GM20000 (cell line): ENCODE data around the gene SP110.

Source experiments
- DNase-seq: peaks from one replicate; pipeline ENCODE4 v3.0.0; 2012; ENCODE audit warnings: low spot score
- CTCF ChIP-seq: IDR thresholded peaks from 2 replicates; pipeline ENCODE4 v1.5.1; 2012; ENCODE audit warnings: mild to moderate bottlenecking, control low read depth; ENCODE audit errors: extremely low read depth, missing control alignments

Gene SP110

DNA sequence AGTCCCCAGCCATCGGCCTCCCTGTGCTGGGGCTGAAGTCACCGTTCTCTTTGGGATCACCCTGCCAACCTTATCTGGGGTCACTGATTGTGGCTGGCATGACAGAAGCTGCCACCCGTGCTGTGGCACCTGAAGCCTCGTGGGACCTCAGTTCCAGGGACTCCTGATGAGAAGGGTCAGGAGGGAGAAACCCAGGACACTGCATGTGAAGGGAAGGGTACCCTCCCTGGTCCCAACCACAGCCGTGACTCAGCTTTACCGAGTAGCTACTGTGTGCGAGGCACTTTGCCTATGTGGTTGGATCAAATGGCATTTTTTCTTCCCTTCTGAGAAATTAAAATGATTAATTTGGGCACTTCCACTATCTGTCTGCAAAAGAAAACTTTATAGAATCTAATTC is 64.4 kb downstream of the SP110 start:
- no peak for DNase-seq
- TF ChIP-seq CTCF: no peak

DNA sequence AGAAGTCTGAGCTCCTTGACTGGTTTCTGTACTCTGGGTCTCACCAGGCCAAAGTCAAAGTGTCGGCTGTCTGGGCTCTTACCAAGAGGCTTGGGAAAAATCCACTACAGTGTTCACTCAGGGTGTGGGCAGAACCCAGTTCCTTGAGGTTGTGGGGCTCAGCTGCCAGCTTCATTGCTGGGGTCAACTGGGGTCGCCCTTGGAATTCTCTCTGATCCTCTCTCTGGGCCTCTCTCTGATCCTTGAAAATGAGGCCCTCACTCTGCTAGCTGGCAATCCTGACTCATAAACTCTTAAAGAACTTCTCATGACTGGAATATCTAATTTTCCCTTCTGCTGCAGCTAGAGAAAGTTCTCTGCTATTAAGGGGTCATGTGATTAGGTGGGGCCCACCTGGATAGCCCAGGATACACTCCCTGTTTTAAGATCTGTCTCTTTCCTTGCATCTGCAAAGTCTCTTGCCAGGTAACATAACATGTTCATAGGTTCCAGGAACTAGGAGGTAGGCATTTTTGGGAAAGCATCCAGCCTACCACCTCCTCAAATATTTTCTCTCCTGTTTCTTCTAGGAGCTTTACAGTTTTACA is 66.3 kb downstream of the SP110 start:
- no peak for TF ChIP-seq CTCF
- DNase-seq: no peak

DNA sequence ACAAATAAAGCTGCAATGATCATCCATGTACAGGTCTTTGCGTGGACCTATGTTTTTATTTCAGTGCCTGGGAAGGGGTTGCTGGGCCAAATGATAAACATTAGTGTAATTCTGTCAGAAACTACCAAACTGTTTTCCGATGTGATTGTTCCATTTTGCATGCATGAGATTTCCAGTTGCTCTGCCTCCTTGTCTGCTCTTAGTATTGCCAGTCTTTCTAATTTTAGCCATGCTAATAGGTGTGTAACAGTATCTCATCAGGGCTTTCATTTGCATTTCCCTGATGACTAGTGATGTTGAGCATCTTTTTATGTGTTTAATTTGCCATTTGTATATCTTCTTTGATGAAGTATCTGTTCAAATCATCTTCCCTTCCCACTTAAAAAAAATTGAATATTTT is 67.5 kb downstream of the SP110 start:
- no peak for DNase-seq

DNA sequence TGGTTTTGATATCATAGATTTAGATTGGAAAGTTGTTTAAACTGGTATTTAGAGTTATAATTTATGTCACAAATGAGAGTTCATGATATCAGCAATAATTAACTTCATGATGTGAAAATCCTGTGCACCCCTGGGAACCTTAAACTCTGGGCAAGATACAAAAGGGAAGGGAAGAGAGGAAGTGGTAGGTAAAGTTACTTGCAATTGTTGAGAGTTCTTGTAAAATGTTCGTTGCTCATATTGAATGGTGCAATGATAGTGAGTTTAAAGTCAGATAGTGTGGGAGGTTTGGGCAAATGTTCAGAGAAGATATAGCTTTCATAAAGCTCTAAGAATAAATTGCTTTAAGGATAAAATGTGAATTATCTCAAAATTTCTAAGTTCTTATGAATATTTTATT is 75.4 kb downstream of the SP110 start:
- no peak for TF ChIP-seq CTCF
- no peak for DNase-seq

More for the DNA sequence above, 67.5 kb downstream of the SP110 start:
- TF ChIP-seq CTCF: no peak

GRCh38 chr2:230140667-230141066 is 79.1 kb downstream of the SP110 start:
- no peak for DNase-seq
- TF ChIP-seq CTCF: no peak

- no peak for TF ChIP-seq CTCF
- DNase-seq: no peak
Measured at GRCh38 chr2:230137902-230138539, 81.8 kb downstream of the SP110 start.

DNA sequence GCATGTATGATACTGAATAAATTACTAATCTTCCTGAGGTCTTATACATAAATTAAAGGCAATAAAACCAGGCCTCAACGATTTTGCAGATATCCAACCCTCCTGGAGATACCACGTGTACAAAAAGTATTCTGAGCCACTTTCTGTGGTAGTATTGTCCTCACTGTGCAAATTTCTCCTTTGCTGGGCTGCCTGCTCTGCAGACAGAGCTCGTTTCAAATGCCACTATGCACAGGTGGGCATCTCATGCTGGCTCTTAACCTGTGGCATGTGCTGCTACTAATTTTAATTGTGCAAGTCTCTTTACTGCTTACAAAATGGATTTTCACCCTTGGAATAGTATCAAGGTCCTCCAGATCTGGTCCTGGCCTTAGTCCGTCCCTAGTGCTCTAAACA is 84.7 kb downstream of the SP110 start:
- no peak for DNase-seq
- no peak for TF ChIP-seq CTCF
